NCI-H2081 treated with DMSO at 0.1 percent for 48 hours (cell line): ENCODE data around the gene CYP39A1.

Experiments used
- DNase-seq: peaks from one replicate; lab custom pipeline; 2025; lab: John Stamatoyannopoulos, UW

Gene CYP39A1

GRCh38 chr6:46511320-46511719 lies 141.3 kb downstream of the CYP39A1 start:
- no peak for DNase-seq

GRCh38 chr6:46510651-46511050 lies 142.0 kb downstream of the CYP39A1 start:
- DNase-seq: no peak

- no peak for DNase-seq
These were observed 142.6 kb downstream of the CYP39A1 start for GRCh38 chr6:46509981-46510510.

GRCh38 chr6:46509063-46509462 lies 143.6 kb downstream of the CYP39A1 start:
- DNase-seq: no peak

- no peak for DNase-seq
These were observed 145.2 kb downstream of the CYP39A1 start for GRCh38 chr6:46507426-46507825.

GRCh38 chr6:46505693-46506512 lies 146.7 kb downstream of the CYP39A1 start:
- no peak for DNase-seq

- DNase-seq: no peak
These were observed 148.4 kb downstream of the CYP39A1 start for GRCh38 chr6:46504242-46504641.

- DNase-seq: no peak
These were observed 150.0 kb downstream of the CYP39A1 start for GRCh38 chr6:46502486-46503119.

GRCh38 chr6:46501136-46502089 lies 151.2 kb downstream of the CYP39A1 start:
- DNase-seq: no peak

GRCh38 chr6:46500382-46500781 lies 152.2 kb downstream of the CYP39A1 start:
- no peak for DNase-seq
